Endothelial cell of umbilical vein (primary cell): ENCODE measurements around the gene TNRC6C.

Experiments
- CTCF ChIP-seq, 2 donors: IDR thresholded peaks; 1 replicate in 1 of 2; 2 replicates in 1 of 2; pipeline ENCODE4 v1.5.1; 2011; ENCODE audit warnings: low read length in 2 of 2, mild to moderate bottlenecking in 2 of 2, moderate library complexity in 2 of 2, control low read depth in 1 of 2, inconsistent platforms in 1 of 2, low read depth in 1 of 2; ENCODE audit not compliant: insufficient read depth in 1 of 2; ENCODE audit errors: extremely low read depth in 1 of 2
- EZH2 ChIP-seq: IDR thresholded peaks from 2 replicates; pipeline ENCODE4 v1.6.1; 2012; ENCODE audit warnings: borderline replicate concordance, low read depth, mild to moderate bottlenecking, moderate library complexity, low read length, inconsistent platforms; ENCODE audit not compliant: severe bottlenecking
- GATA2 ChIP-seq: IDR thresholded peaks from 2 replicates; pipeline ENCODE4 v1.7.0; 2011; ENCODE audit warnings: low read depth, mild to moderate bottlenecking, moderate library complexity, mixed read lengths, low read length; ENCODE audit not compliant: insufficient read length, insufficient read depth
- POLR2A ChIP-seq: IDR thresholded peaks from 2 replicates; pipeline ENCODE4 v1.6.1; 2012; ENCODE audit warnings: low read depth, mild to moderate bottlenecking, control low read depth, low read length
- POLR2AphosphoS5 ChIP-seq: IDR thresholded peaks from 2 replicates; pipeline ENCODE4 v1.6.1; 2012; ENCODE audit warnings: low read depth, mild to moderate bottlenecking, control low read depth, low read length, moderate library complexity; ENCODE audit not compliant: insufficient read depth

- TF ChIP-seq CTCF (IDR thresholded peaks at IDR 0.05; ENCODE audit: extremely low read depth in 1 of 2, insufficient read depth in 1 of 2, low read depth in 1 of 2, low read length in 2 of 2) (no peak), POLR2AphosphoS5 (no peak), GATA2 (no peak), POLR2A (no peak), EZH2 (no peak)
These were observed 6.1 kb upstream of the TNRC6C start for GRCh38 chr17:77952368-77952767.
